BE2C (cell line): ENCODE results near the gene TMIE. TPM values are rescaled to one million over a fixed set of nuclear protein-coding genes. Genes with fewer than 3 reads are reported as not detected.
A peak's percentile ranks its signal among the peaks of the same experiment; 100 is the strongest.

Experiments used
- DNase-seq: peaks from one replicate; pipeline ENCODE4 v3.0.0-alpha.2; 2020
- H3K27me3 ChIP-seq: fragments of 250-450 bp; sonication (Bioruptor Pico); 2 replicates; pipeline ENCODE4 v1.5.1; 2020; ENCODE audit warnings: mild to moderate bottlenecking
- H3K36me3 ChIP-seq: fragments of 250-450 bp; sonication (Bioruptor Pico); 2 replicates; pipeline ENCODE4 v1.5.1; 2020; ENCODE audit warnings: mild to moderate bottlenecking
- H3K4me1 ChIP-seq: fragments of 250-450 bp; sonication (Bioruptor Pico); 2 replicates; pipeline ENCODE4 v1.5.1; 2020
- H3K4me3 ChIP-seq: 2 replicates; pipeline ENCODE4 v1.5.1; 2011; ENCODE audit warnings: low read depth, low read length
- H3K9me3 ChIP-seq: fragments of 250-450 bp; sonication (Bioruptor Pico); 2 replicates; pipeline ENCODE4 v1.5.1; 2020
- polyA plus RNA-seq: library from polyadenylated mRNA; unstranded; fragments of >200 nt; gene quantifications from one replicate; pipeline ENCODE4 v1.2.1, GENCODE V29; 2012; ENCODE audit warnings: low read depth, missing spikeins; ENCODE audit not compliant: insufficient read length, insufficient read depth
- TF ChIP-seq, protein P1 (sequence below): IDR thresholded peaks from 2 replicates; pipeline ENCODE4 v1.5.1; 2012; ENCODE audit warnings: mild to moderate bottlenecking, low read depth, low read length

TMIE gene, protein sequence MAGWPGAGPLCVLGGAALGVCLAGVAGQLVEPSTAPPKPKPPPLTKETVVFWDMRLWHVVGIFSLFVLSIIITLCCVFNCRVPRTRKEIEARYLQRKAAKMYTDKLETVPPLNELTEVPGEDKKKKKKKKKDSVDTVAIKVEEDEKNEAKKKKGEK
- 0.62 TPM for polyA plus RNA-seq

DNA sequence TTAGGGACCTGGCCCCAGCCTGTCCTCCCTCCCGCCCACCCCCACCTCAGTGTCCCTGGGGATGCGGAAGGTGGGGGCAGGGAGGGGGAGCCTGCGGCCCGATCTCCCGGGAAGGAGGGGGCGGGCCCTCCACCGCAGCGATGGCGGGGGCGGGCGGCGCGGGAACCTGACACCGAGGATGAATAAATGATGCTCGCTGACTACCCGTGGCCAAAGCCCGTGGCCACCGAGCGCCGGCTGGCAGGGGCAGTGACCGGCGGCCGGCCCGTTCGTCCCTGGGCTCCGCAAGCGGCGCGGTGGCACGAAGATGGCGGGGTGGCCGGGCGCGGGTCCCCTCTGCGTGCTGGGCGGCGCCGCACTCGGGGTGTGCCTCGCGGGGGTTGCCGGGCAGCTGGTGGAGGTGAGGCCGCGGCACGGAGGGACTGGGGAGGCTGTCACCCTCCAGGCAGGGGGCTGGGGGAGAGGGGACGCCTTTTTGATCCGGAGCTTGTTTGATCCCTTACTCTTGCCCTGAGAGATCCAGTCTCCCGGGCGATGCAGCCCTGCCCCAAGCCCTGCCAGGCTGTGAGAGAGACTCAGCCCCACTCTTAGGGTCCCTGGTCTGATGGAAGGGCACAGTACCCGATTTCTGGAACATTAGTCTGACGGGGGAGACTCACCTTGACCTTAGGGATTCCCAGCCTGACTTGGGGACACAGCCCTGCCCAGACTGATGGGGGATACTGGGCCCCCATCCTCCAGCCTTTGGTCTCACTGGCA is at the start of gene TMIE:
Gene TMIE (plus strand): TSS at position 212 of the 759 bp plus-strand sequence. CDS start 96 bp downstream, at position 308.
- TF ChIP-seq, protein P1, sequence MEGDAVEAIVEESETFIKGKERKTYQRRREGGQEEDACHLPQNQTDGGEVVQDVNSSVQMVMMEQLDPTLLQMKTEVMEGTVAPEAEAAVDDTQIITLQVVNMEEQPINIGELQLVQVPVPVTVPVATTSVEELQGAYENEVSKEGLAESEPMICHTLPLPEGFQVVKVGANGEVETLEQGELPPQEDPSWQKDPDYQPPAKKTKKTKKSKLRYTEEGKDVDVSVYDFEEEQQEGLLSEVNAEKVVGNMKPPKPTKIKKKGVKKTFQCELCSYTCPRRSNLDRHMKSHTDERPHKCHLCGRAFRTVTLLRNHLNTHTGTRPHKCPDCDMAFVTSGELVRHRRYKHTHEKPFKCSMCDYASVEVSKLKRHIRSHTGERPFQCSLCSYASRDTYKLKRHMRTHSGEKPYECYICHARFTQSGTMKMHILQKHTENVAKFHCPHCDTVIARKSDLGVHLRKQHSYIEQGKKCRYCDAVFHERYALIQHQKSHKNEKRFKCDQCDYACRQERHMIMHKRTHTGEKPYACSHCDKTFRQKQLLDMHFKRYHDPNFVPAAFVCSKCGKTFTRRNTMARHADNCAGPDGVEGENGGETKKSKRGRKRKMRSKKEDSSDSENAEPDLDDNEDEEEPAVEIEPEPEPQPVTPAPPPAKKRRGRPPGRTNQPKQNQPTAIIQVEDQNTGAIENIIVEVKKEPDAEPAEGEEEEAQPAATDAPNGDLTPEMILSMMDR: no peak
- peaks cover 10% of the 10 kb centered on the region for H3K4me1 ChIP-seq
- no peaks in the 10 kb centered on the region for H3K36me3 ChIP-seq
- no peaks in the 10 kb centered on the region for H3K9me3 ChIP-seq
- H3K4me3 ChIP-seq: peak within 1 kb of the TSS; percentile 43
- no peaks in the 10 kb centered on the region for H3K27me3 ChIP-seq
- peak; percentile 37 for DNase-seq

DNA sequence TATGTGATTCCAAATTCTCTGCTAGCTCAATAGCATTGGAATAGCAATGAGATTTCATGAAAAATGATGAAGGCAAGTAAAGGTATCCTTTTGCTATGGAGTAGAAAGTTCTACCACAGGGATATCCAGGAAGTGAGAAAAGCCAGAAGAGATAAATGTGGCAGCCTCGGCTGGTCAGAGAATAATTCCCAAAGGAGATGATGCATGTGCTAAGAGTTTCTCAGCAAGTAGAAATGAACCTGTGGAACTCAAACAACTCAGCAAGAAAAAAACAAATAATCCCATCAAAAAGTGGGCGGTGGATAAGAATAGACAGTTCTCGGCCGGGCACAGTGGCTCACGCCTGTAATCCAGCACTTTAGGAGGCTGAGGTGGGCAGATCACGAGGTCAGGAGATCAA is 45.9 kb upstream of the TMIE start:
- no peaks in the 10 kb centered on the region for H3K27me3 ChIP-seq
- no peak overlapping the region for H3K4me3 ChIP-seq
- no peaks in the 10 kb centered on the region for H3K9me3 ChIP-seq
- no peaks in the 10 kb centered on the region for H3K4me1 ChIP-seq
- DNase-seq: no peak
- TF ChIP-seq, protein P1: no peak
- H3K36me3 ChIP-seq: no peaks in the 10 kb centered on the region

DNA sequence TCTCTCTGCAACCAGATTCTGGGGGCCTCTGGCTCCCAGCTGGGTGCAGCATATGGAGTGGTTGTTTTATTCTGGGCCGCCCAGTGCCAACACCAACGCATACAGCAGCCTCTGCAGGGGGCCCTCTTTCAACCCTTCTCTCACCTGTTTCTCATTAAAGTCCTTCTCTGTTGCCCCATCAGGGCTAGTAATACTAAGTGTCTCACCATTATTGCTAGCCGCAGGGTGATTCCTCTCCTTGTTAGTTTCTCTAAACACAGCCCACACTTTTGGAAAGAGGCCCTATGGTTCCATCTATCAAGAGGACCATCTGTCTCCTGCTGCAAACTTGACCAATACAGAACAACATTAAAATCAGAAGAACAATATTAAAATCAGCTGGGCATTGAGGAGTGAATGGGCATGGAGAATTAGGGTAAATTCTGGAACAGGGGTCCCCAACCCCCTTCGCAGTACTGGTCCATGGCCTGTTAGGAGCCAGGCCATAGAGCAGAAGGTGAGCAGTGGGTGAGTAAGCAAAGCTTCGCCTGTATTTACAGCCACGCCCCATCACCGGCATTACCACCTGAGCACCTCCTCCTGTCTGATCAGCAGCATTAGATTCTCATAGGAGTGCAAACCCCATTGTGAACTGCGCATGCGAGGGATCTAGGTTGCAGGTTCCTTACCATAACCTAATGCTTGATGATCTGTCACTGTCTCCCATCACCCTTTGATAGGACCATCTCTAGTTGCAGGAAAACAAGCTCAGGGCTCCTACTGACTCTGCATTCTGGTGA is 44.2 kb upstream of the TMIE start:
- H3K36me3 ChIP-seq: no peaks in the 10 kb centered on the region
- TF ChIP-seq, protein P1: no peak
- H3K9me3 ChIP-seq: no peaks in the 10 kb centered on the region
- no peak for DNase-seq
- H3K4me1 ChIP-seq: no peaks in the 10 kb centered on the region
- H3K4me3 ChIP-seq: no peak overlapping the region
- no peaks in the 10 kb centered on the region for H3K27me3 ChIP-seq

DNA sequence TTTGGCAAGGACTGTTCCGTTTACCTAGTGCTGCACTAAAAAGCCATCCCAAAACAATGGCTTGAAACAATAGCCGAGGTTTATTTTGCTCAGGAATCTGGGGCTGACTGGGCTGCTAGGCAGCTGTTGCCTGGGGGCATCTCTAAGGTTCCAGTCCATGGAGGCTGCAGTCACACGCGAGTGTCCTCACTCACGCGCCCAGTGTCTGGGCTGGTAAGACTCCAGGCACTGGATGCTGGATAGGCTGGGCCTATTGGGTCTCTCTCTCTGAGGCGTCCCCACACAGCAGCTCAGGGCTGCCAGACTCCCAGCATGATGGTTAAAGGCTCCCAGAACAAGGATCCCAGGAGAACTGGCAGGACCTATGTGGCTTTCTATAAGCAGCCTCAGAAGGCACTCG is 41.9 kb upstream of the TMIE start:
- no peaks in the 10 kb centered on the region for H3K9me3 ChIP-seq
- DNase-seq: peak; percentile 35
- no peaks in the 10 kb centered on the region for H3K27me3 ChIP-seq
- TF ChIP-seq, protein P1: no peak
- no peaks in the 10 kb centered on the region for H3K36me3 ChIP-seq
- H3K4me1 ChIP-seq: no peaks in the 10 kb centered on the region
- H3K4me3 ChIP-seq: no peak overlapping the region

DNA sequence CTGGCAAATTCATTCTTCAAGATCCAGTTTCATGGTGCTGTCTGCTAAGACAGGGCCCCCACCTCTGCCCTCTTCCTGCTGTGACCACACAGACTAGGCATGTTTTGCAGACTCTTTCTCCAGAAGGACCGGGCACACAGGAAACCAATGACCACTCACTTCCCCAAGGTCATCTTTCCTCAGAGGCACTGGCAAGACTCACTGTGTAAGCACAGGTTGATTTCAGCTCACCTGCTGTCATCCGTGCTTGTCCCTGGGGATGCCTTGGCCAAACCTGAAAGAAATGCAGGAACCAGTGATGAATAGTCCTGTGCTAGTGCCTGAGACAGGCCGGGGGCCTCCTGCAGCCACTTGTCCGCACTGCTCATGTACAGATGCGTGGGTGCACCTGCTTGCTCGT is 41.2 kb upstream of the TMIE start:
- no peak overlapping the region for H3K4me3 ChIP-seq
- DNase-seq: no peak
- no peaks in the 10 kb centered on the region for H3K27me3 ChIP-seq
- H3K36me3 ChIP-seq: no peaks in the 10 kb centered on the region
- no peaks in the 10 kb centered on the region for H3K4me1 ChIP-seq
- TF ChIP-seq, protein P1: no peak
- H3K9me3 ChIP-seq: no peaks in the 10 kb centered on the region
